PC-9 (cell line): ENCODE data around the gene CLMN. TPM values are rescaled to one million over a fixed set of nuclear protein-coding genes. Genes with fewer than 3 reads are reported as not detected.

ENCODE experiments used
- BruUV-seq: library from RNA; stranded (reverse); fragments of 400-500 nt; replicated peaks from 2 replicates; lab custom pipeline; 2021; lab: Mats Ljungman, UMichigan
- CTCF ChIA-PET: fragments of 300-600 bp; sonication (Branson Sonifier 250); formaldehyde crosslinking; loops from one replicate; lab custom pipeline; 2022; ENCODE audit warnings: antibody characterized with exemption; lab: Charles Lee
- POLR2A ChIA-PET: fragments of 300-600 bp; sonication (Branson Sonifier 250); formaldehyde crosslinking; loops from one replicate; lab custom pipeline; 2022; ENCODE audit warnings: antibody characterized with exemption; ENCODE audit not compliant: unreplicated experiment; lab: Charles Lee
- DNase-seq, 2 experiments: peaks; one replicate each; pipeline versions ENCODE4 v3.0.0 to v3.0.0-alpha.2; 2015 to 2022; ENCODE audit warnings: mixed read lengths in 1 of 2
- H2AFZ ChIP-seq: fragments of 200-600 bp; sonication (generic); 2 replicates; pipeline ENCODE4 v1.8.1; 2017; ENCODE audit warnings: antibody characterized with exemption
- H3F3A ChIP-seq: fragments of 200-600 bp; sonication (generic); 2 replicates; pipeline ENCODE4 v1.8.1; 2017; ENCODE audit warnings: antibody characterized with exemption, mild to moderate bottlenecking, low read depth; ENCODE audit not compliant: insufficient read depth
- H3K27ac ChIP-seq: fragments of 200-600 bp; sonication (generic); 2 replicates; pipeline ENCODE4 v1.6.1; 2016; ENCODE audit warnings: mixed run types
- H3K27me3 ChIP-seq: fragments of 200-600 bp; sonication (generic); 2 replicates; pipeline ENCODE4 v1.6.1; 2016; ENCODE audit warnings: low read depth, mixed run types; ENCODE audit not compliant: insufficient read depth
- H3K36me3 ChIP-seq: fragments of 200-600 bp; sonication (generic); 2 replicates; pipeline ENCODE4 v1.6.1; 2016; ENCODE audit warnings: low read depth, mixed run types
- H3K4me1 ChIP-seq: fragments of 200-600 bp; sonication (generic); replicated peaks from 2 replicates; pipeline ENCODE4 v1.6.1; 2016; ENCODE audit warnings: mixed run types; ENCODE audit not compliant: insufficient read depth
- H3K4me2 ChIP-seq: fragments of 200-600 bp; sonication (generic); 2 replicates; pipeline ENCODE4 v1.6.1; 2017; ENCODE audit warnings: mixed run types
- H3K4me3 ChIP-seq: fragments of 200-600 bp; sonication (generic); 2 replicates; pipeline ENCODE4 v1.6.1; 2016; ENCODE audit warnings: mixed run types
- H3K79me2 ChIP-seq: fragments of 200-600 bp; sonication (generic); 2 replicates; pipeline ENCODE4 v1.6.1; 2017; ENCODE audit warnings: low read depth, mixed run types
- H3K9me2 ChIP-seq: fragments of 200-600 bp; sonication (generic); 2 replicates; pipeline ENCODE4 v1.8.1; 2017; ENCODE audit warnings: mild to moderate bottlenecking; ENCODE audit not compliant: insufficient read depth
- H3K9me3 ChIP-seq: fragments of 200-600 bp; sonication (generic); 2 replicates; pipeline ENCODE4 v1.8.1; 2016; ENCODE audit warnings: low read depth; ENCODE audit not compliant: insufficient read depth
- H4K20me1 ChIP-seq: fragments of 200-600 bp; sonication (generic); 2 replicates; pipeline ENCODE4 v1.8.1; 2017; ENCODE audit not compliant: insufficient read depth
- EZH2 ChIP-seq: fragments of 200-600 bp; sonication (generic); IDR thresholded peaks from 2 replicates; pipeline ENCODE4 v1.8.0; 2017; ENCODE audit warnings: antibody characterized with exemption, low read depth
- intact Hi-C: fragments of 100-400 bp; cut with micrococcal nuclease; formaldehyde crosslinking; loops from one replicate; pipeline ENCODE4 v1.10.0; 2022; ENCODE audit not compliant: unreplicated experiment
- total RNA-seq: library from RNA; stranded (reverse); gene quantifications from 2 replicates; pipeline ENCODE4 v1.2.3, GENCODE V29; 2021
- TF ChIP-seq, protein P1 (sequence below): fragments of 200-600 bp; sonication (generic); conservative IDR thresholded peaks from 2 replicates; pipeline ENCODE4 v1.6.1; 2017; ENCODE audit warnings: mixed run types, antibody characterized with exemption, mild to moderate bottlenecking, moderate library complexity

Gene CLMN
- total RNA-seq, 1 experiment from 2014 or later: 15.8 TPM

DNA sequence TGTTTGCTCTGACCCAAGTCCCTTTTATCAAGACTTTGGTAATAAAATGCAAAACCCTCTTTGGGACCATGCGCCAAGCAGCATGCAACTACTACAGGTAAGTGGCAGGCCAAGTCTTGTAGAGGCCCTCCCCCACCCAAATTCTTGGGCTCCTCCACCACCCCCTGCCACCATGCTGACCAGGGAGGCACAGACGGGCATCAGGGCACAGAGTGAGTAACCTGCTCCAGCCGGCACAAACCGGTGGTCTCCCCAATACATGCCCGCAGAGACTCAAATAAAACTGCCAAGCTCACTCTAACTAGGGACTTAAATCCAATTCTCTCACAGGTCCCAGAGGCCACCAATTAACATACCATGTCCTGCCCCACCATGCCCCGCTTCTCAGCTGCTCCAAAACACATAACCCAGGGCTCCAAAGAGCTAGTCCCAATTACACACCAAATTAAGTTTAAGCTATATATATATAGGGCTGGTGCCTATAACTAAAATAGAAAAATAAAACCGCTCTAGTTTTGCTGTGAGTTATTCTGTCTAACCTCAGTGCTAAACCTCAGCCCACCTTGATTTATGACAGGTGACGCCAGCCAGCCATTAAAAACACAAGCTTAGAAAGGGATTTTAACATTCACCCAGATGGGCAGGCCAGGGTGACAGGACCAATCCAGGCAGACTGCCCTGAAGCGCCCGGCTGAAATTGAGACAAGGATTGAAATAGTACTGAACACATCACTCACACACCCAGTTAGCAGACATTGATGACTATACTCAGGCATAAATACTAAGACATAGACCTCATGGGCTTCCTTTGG, 81.0 kb downstream of the CLMN start:
- no peaks in the 10 kb centered on the region for H3K27me3 ChIP-seq
- BruUV-seq: no TSS peak
- POLR2A ChIA-PET: no interaction called here

DNA sequence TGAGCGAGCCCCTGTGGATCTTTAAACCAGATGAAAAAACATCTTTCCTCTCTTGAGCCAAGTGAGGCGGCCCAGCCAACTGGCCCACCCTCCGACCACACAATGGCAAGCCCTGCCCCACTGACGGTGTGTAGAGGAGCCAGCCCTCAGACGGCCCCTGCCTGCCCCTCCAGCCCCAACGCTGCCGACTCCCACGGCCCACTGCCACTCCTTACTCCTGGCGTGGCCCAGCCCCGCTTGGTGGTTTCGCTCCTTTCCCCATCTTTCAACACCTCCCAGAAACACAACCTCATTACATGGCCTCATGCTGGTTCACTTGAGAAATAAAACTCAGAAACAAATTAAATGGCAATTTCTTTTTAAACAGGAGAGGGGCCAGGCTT, 81.8 kb downstream of the CLMN start:
- intact Hi-C loops: no loop called here
- H3K79me2 ChIP-seq: no peaks in the 10 kb centered on the region
- H3K27ac ChIP-seq: no peak overlapping the region
- no peaks in the 10 kb centered on the region for H3K9me3 ChIP-seq
- TF ChIP-seq, protein P1, sequence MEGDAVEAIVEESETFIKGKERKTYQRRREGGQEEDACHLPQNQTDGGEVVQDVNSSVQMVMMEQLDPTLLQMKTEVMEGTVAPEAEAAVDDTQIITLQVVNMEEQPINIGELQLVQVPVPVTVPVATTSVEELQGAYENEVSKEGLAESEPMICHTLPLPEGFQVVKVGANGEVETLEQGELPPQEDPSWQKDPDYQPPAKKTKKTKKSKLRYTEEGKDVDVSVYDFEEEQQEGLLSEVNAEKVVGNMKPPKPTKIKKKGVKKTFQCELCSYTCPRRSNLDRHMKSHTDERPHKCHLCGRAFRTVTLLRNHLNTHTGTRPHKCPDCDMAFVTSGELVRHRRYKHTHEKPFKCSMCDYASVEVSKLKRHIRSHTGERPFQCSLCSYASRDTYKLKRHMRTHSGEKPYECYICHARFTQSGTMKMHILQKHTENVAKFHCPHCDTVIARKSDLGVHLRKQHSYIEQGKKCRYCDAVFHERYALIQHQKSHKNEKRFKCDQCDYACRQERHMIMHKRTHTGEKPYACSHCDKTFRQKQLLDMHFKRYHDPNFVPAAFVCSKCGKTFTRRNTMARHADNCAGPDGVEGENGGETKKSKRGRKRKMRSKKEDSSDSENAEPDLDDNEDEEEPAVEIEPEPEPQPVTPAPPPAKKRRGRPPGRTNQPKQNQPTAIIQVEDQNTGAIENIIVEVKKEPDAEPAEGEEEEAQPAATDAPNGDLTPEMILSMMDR: no peak
- TF ChIP-seq EZH2: no peak
- ChIA-PET CTCF (no interaction called here), POLR2A (no interaction called here)
- no peak overlapping the region for H2AFZ ChIP-seq
- no TSS peak for BruUV-seq
- H3K4me1 ChIP-seq: no peaks in the 10 kb centered on the region
- no peaks in the 10 kb centered on the region for H4K20me1 ChIP-seq
- no peak overlapping the region for H3K4me3 ChIP-seq
- H3K9me2 ChIP-seq: no peaks in the 10 kb centered on the region
- no peaks in the 10 kb centered on the region for H3K27me3 ChIP-seq
- no peak for DNase-seq
- no peak overlapping the region for H3K4me2 ChIP-seq
- no peaks in the 10 kb centered on the region for H3K36me3 ChIP-seq
- H3F3A ChIP-seq: no peaks in the 10 kb centered on the region

More for the DNA sequence above, 81.0 kb downstream of the CLMN start:
- Histone ChIP-seq H3K36me3 (no peaks in the 10 kb centered on the region), H3K79me2 (no peaks in the 10 kb centered on the region), H3K9me3 (no peaks in the 10 kb centered on the region), H2AFZ (no peak overlapping the region), H3K4me1 (no peaks in the 10 kb centered on the region), H3K4me2 (no peak overlapping the region), H3K27ac (no peak overlapping the region), H3K4me3 (no peak overlapping the region), H3K9me2 (no peaks in the 10 kb centered on the region), H4K20me1 (no peaks in the 10 kb centered on the region), H3F3A (no peaks in the 10 kb centered on the region)
- no peak for DNase-seq
- intact Hi-C loops: no loop called here
- no peak for TF ChIP-seq EZH2
- TF ChIP-seq, protein P1: no peak
- CTCF ChIA-PET: no interaction called here

DNA sequence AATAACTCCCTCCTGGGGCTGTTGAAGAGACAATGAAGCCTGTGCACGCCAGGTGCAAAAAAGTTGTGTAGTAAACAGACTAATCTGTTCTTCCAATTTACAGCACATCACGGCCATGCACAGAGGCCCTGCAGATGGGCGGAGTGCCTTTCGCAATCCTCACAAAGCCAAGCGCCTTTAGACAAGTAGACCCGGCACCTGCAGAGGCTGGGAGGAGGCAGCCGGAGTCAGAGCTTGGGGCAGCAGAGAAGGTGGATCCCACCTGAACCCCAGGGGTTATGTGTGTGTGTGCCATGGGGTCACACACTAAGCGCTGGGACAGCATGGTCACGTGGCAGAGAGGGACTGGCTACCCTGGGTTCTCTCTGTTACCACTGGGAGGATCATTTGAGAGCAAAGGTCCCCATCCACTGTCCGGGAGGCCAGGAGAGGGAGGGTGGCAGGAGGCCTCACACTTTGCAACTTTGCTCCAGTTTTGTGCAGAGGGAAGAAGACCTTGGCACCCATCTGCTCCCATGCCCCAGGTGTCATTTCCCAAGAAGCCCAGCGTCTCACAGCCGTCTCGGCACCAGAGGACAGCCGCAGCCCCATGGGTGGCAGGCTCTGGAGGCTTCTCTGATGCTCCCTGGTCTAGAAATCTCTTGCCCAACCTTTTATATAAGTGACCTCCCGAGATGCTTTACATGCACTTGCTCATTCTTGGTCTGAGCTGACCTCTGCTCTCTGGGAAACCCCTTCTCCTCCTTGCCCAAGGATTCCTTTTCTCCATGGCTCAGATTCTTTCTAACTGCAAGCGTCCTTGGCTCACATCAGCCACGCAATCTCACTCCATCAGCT, 82.4 kb downstream of the CLMN start:
- Histone ChIP-seq H3K9me2 (no peaks in the 10 kb centered on the region), H3K4me2 (no peak overlapping the region), H3K36me3 (no peaks in the 10 kb centered on the region), H3K79me2 (no peaks in the 10 kb centered on the region), H3K27ac (no peak overlapping the region), H3F3A (no peaks in the 10 kb centered on the region; the same call in 1 of the 2 replicates), H3K9me3 (no peaks in the 10 kb centered on the region), H3K27me3 (no peaks in the 10 kb centered on the region), H4K20me1 (no peaks in the 10 kb centered on the region), H3K4me3 (no peak overlapping the region), H3K4me1 (peaks cover 5% of the 10 kb centered on the region), H2AFZ (no peak overlapping the region)
- no peak for TF ChIP-seq EZH2
- TF ChIP-seq, protein P1: no peak
- no peak for DNase-seq
- intact Hi-C loops: no loop called here
- ChIA-PET POLR2A (no interaction called here), CTCF (no interaction called here)
- BruUV-seq: no TSS peak
